GM23248 (cell line): Measurements from ENCODE around the gene CABP1. TPM values are rescaled to one million over a fixed set of nuclear protein-coding genes. Genes with fewer than 3 reads are reported as not detected.
A peak's percentile ranks its signal among the peaks of the same experiment; 100 is the strongest.
"Not testable (repeated sequence)": the region's sequence is repeated elsewhere in the genome, so short reads cannot be mapped to it uniquely, and the experiment has no call there.

ENCODE experiments used
- DNase-seq: peaks from one replicate; pipeline ENCODE4 v3.0.0-alpha.2; 2015
- H2AFZ ChIP-seq: fragments of 200-600 bp; sonication (generic); 2 replicates; pipeline ENCODE4 v1.6.1; 2016; ENCODE audit warnings: antibody characterized with exemption
- H3F3A ChIP-seq: fragments of 200-600 bp; sonication (generic); 2 replicates; pipeline ENCODE4 v1.6.1; 2016; ENCODE audit warnings: mild to moderate bottlenecking, antibody characterized with exemption, mixed run types; ENCODE audit not compliant: insufficient read depth
- H3K27ac ChIP-seq: fragments of 200-600 bp; sonication (generic); 2 replicates; pipeline ENCODE4 v1.5.1; 2016; ENCODE audit warnings: mild to moderate bottlenecking
- H3K27me3 ChIP-seq: fragments of 200-600 bp; sonication (generic); replicated peaks from 2 replicates; pipeline ENCODE4 v1.6.1; 2016; ENCODE audit warnings: mild to moderate bottlenecking; ENCODE audit not compliant: insufficient read depth
- H3K36me3 ChIP-seq: fragments of 200-600 bp; sonication (generic); 2 replicates; pipeline ENCODE4 v1.6.1; 2016; ENCODE audit warnings: low read depth, mild to moderate bottlenecking
- H3K4me1 ChIP-seq: fragments of 200-600 bp; sonication (generic); 2 replicates; pipeline ENCODE4 v1.6.1; 2016; ENCODE audit warnings: mild to moderate bottlenecking; ENCODE audit not compliant: insufficient read depth
- H3K4me2 ChIP-seq: fragments of 200-600 bp; sonication (generic); one replicate; pipeline ENCODE4 v1.6.1; 2016; ENCODE audit warnings: mild to moderate bottlenecking; ENCODE audit not compliant: unreplicated experiment
- H3K4me3 ChIP-seq: fragments of 200-600 bp; sonication (generic); 2 replicates; pipeline ENCODE4 v1.5.1; 2016; ENCODE audit warnings: mild to moderate bottlenecking
- H3K79me2 ChIP-seq: fragments of 200-600 bp; sonication (generic); 2 replicates; pipeline ENCODE4 v1.6.1; 2016; ENCODE audit warnings: mild to moderate bottlenecking; ENCODE audit not compliant: insufficient read depth
- H3K9ac ChIP-seq: fragments of 200-600 bp; sonication (generic); 2 replicates; pipeline ENCODE4 v1.6.1; 2016; ENCODE audit warnings: mild to moderate bottlenecking
- H3K9me2 ChIP-seq: fragments of 200-600 bp; sonication (generic); 2 replicates; pipeline ENCODE4 v1.6.1; 2016; ENCODE audit warnings: mixed run types, mild to moderate bottlenecking, moderate library complexity; ENCODE audit not compliant: insufficient read depth
- H3K9me3 ChIP-seq: fragments of 200-600 bp; sonication (generic); one replicate; pipeline ENCODE4 v1.6.1; 2017; ENCODE audit warnings: low read depth
- H4K20me1 ChIP-seq: fragments of 200-600 bp; sonication (generic); 2 replicates; pipeline ENCODE4 v1.6.0; 2016; ENCODE audit not compliant: insufficient read depth
- EZH2 ChIP-seq: fragments of 200-600 bp; sonication (generic); IDR thresholded peaks from 2 replicates; pipeline ENCODE4 v1.6.1; 2018; ENCODE audit warnings: antibody characterized with exemption, mild to moderate bottlenecking; ENCODE audit not compliant: insufficient read depth, poor library complexity, severe bottlenecking
- EZH2phosphoT487 ChIP-seq: fragments of 200-600 bp; sonication (generic); IDR thresholded peaks from 2 replicates; pipeline ENCODE4 v1.6.1; 2018; ENCODE audit warnings: antibody characterized with exemption, moderate library complexity, mild to moderate bottlenecking, low read depth; ENCODE audit not compliant: insufficient read depth
- WGBS, 2 experiments: methylation state at CpG; one replicate each; pipeline ENCODE4 v1.1.6; 2015 to 2017; ENCODE audit warnings: low lambda C conversion rate in 2 of 2, low coverage in 1 of 2; ENCODE audit errors: missing lambda C conversion rate in 2 of 2; 5-methylcytosine and 5-hydroxymethylcytosine counted together
- in situ Hi-C: fragments of 300-500 bp; cut with MboI; formaldehyde crosslinking; loops from 2 replicates; pipeline ENCODE4 v1.15.0; 2020
- polyA plus RNA-seq: library from polyadenylated mRNA; unstranded; fragments of >200 nt; fragmentation: Nextera tagmentation; extraction: Ambion mirVana; gene quantifications from 2 replicates; pipeline ENCODE4 v1.2.1, GENCODE V29; 2016
- total RNA-seq: library from RNA; depleted of rRNA; stranded (reverse); fragments of >200 nt; shearing (Covaris generic); gene quantifications from 2 replicates; pipeline ENCODE4 v1.2.3, GENCODE V29; 2014

The CABP1 gene
- total and polyA plus RNA-seq, 2 experiments from 2014 or later: not detected

DNA sequence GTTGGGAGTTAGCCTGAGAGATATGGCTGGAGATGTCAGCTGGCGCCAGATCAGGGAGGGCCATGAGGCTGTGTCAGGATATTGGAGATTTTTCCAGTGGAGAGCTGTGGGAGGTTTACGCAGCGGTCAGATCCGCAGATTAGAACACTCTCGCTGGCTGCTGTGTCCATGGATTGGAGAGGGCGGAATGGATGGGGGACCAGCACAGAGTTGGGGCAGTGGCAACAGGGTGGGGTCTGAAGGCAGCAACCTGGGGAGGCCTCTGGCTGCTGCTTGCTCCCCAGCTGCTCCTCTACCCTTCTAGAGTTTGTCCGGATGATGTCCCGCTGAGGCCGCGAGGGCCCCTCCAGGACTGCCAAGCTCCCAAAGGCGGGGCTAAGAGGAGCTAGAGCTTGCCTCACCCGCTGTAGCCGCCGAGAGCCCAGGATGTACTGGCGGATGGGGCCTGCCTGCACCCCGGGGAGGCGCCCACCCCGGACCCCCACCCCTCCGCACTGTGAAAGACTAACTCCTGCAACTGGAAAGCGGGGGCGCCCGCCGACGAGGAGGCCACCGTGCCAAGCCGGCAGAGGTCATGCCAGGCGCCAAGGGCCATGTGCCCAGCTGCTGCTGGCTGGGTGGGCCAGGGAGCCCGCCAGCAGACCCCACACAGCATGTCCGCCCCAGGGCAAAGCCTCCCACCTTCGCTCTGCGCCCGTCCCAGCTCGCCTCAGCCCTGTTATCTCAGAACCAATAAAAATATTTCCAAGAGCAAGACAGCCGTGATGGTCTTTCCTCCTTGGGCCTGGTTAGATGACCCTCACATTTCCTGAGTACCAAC, 26.4 kb downstream of the CABP1 start:
- Histone ChIP-seq H3K9me2 (no peaks in the 10 kb centered on the region), H3K9me3 (no peaks in the 10 kb centered on the region), H3K9ac (no peak overlapping the region), H3K4me3 (no peak overlapping the region), H3K4me1 (no peaks in the 10 kb centered on the region), H3K27me3 (peaks cover 4% of the 10 kb centered on the region; the same call in 1 of the 2 replicates), H3K4me2 (no peak overlapping the region), H4K20me1 (no peaks in the 10 kb centered on the region), H3K79me2 (no peaks in the 10 kb centered on the region), H3K27ac (no peak overlapping the region), H2AFZ (no peak overlapping the region), H3F3A (no peaks in the 10 kb centered on the region), H3K36me3 (no peaks in the 10 kb centered on the region)
- 87 to 91% methylated on average over 28 to 34 of the region's 34 CpGs for WGBS, 2 experiments
- TF ChIP-seq EZH2 (no peak), EZH2phosphoT487 (no peak)
- DNase-seq: no peak
- in situ Hi-C loops: no loop called here

- in situ Hi-C loops: no loop called here
- Histone ChIP-seq H3K27me3 (peaks cover 4% of the 10 kb centered on the region; the same call in 1 of the 2 replicates), H3K4me2 (no peak overlapping the region), H3K9me2 (no peaks in the 10 kb centered on the region), H3K79me2 (no peaks in the 10 kb centered on the region), H3K4me1 (no peaks in the 10 kb centered on the region), H4K20me1 (no peaks in the 10 kb centered on the region), H2AFZ (no peak overlapping the region), H3K9me3 (no peaks in the 10 kb centered on the region), H3K4me3 (no peak overlapping the region), H3K36me3 (no peaks in the 10 kb centered on the region), H3K9ac (no peak overlapping the region), H3K27ac (no peak overlapping the region), H3F3A (no peaks in the 10 kb centered on the region)
- DNase-seq: no peak
- TF ChIP-seq EZH2 (no peak), EZH2phosphoT487 (no peak)
- 84 to 85% methylated on average over 20 of the region's 20 CpGs for WGBS, 2 experiments
These were observed 27.9 kb downstream of the CABP1 start for GRCh38 chr12:120668091-120668867.

GRCh38 chr12:120668868-120669840, 28.7 kb downstream of the CABP1 start:
- H4K20me1 ChIP-seq: no peaks in the 10 kb centered on the region
- H3K9me3 ChIP-seq: no peaks in the 10 kb centered on the region
- no peaks in the 10 kb centered on the region for H3K9me2 ChIP-seq
- H3K27me3 ChIP-seq: peaks cover under 1% of the 10 kb centered on the region; the same call in 1 of the 2 replicates
- in situ Hi-C loops: no loop called here
- no peak for TF ChIP-seq EZH2
- TF ChIP-seq EZH2phosphoT487: no peak
- no peak overlapping the region for H3K27ac ChIP-seq
- H2AFZ ChIP-seq: peak overlapping the region; percentile 66
- no peak overlapping the region for H3K4me2 ChIP-seq
- H3K4me3 ChIP-seq: peak overlapping the region; percentile 24; the same call in 1 of the 2 replicates
- no peak overlapping the region for H3K9ac ChIP-seq
- H3K79me2 ChIP-seq: no peaks in the 10 kb centered on the region
- H3K4me1 ChIP-seq: no peaks in the 10 kb centered on the region
- DNase-seq: peak; percentile 83
- no peaks in the 10 kb centered on the region for H3F3A ChIP-seq
- no peaks in the 10 kb centered on the region for H3K36me3 ChIP-seq
- 16 to 19% methylated on average over 15 to 19 of the region's 19 CpGs for WGBS, 2 experiments

DNA sequence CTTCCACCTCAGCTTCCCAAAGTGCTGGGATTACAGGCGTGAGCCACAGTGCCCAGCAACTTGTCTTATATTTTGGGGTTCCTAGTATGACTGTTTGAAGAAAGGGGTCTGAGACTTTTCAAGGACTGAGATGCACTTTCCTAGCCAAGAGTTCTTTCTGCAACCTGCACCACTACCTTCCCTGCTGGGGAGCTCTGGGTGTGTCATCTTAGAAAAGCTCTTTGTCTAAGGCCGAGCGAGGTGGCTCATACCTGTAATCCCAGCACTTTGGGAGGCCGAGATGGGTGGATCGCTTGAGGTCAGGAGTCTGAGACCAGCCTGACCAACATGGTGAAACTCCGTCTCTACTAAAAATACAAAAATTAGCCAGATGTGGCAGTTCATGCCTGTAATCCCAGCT, 29.8 kb downstream of the CABP1 start:
- H3K27ac ChIP-seq: not testable (repeated sequence)

More for the DNA sequence above, 29.8 kb downstream of the CABP1 start:
- H2AFZ ChIP-seq, H3K4me1 ChIP-seq, H3K9me3 ChIP-seq, H3K79me2 ChIP-seq, H4K20me1 ChIP-seq, H3K27me3 ChIP-seq, H3K4me3 ChIP-seq, H3K9ac ChIP-seq, H3F3A ChIP-seq, H3K9me2 ChIP-seq, H3K36me3 ChIP-seq, DNase-seq, in situ Hi-C loops, H3K4me2 ChIP-seq: not testable (repeated sequence)
- WGBS, 2 experiments: 88 to 90% methylated on average over 6 of the region's 6 CpGs
